ENCODE results near the gene UBA1.

The UBA1 gene

GRCh38 chrX:47181301-47181700 is 12.3 kb upstream of the UBA1 start:
- Histone ChIP-seq H3K9me3 (ENCODE audit: insufficient read depth, low read length, severe bottlenecking) (no peaks in the 10 kb centered on the region), H3K4me3 (ENCODE audit: low read depth in 1 of 2, low read length in 2 of 2) (no peak overlapping the region), H3K36me3 (ENCODE audit: insufficient read depth, low read length) (peaks cover 89% of the 10 kb centered on the region), H4K20me1 (ENCODE audit: insufficient read depth, low read length) (peaks cover 7% of the 10 kb centered on the region; the same call in 1 of the 2 replicates), H3K4me1 (ENCODE audit: insufficient read depth, low read length) (no peaks in the 10 kb centered on the region), H3K27ac (ENCODE audit: low read length) (no peak overlapping the region), H3K27me3 (ENCODE audit: insufficient read depth, low read length, poor library complexity) (no peaks in the 10 kb centered on the region), H2AFZ (ENCODE audit: low read depth, low read length) (no peak overlapping the region), H3K79me2 (ENCODE audit: insufficient read depth, low read length) (no peaks in the 10 kb centered on the region), H3K4me2 (ENCODE audit: insufficient read depth, low read length) (no peak overlapping the region), H3K9ac (ENCODE audit: low read depth, low read length) (no peak overlapping the region)
- TF ChIP-seq EZH2 (IDR thresholded peaks at IDR 0.05; ENCODE audit: borderline replicate concordance, low read depth, low read length, severe bottlenecking) (no peak), CTCF (IDR thresholded peaks at IDR 0.05; ENCODE audit: borderline replicate concordance, extremely low read depth, low read length, poor library complexity, severe bottlenecking) (no peak)
- ATAC-seq (ENCODE audit: insufficient read depth, low read depth), result no peak
- DNase-seq, result no peak

GRCh38 chrX:47182106-47182700 is 11.4 kb upstream of the UBA1 start:
- H3K9me3 ChIP-seq (ENCODE audit: insufficient read depth, low read length, severe bottlenecking), result no peaks in the 10 kb centered on the region
- no peaks in the 10 kb centered on the region for H3K27me3 ChIP-seq (ENCODE audit: insufficient read depth, low read length, poor library complexity)
- H4K20me1 ChIP-seq (ENCODE audit: insufficient read depth, low read length), result 0 out of 2 replicates have a peak, but pooled peaks cover 6% of the 10 kb centered on the region
- DNase-seq (no peak), ATAC-seq (ENCODE audit: insufficient read depth, low read depth) (no peak)
- no peak overlapping the region for H3K4me2 ChIP-seq (ENCODE audit: insufficient read depth, low read length)
- no peak overlapping the region for H2AFZ ChIP-seq (ENCODE audit: low read depth, low read length)
- H3K4me3 ChIP-seq (ENCODE audit: low read depth in 1 of 2, low read length in 2 of 2), result no peak overlapping the region
- no peaks in the 10 kb centered on the region for H3K4me1 ChIP-seq (ENCODE audit: insufficient read depth, low read length)
- peaks cover 85% of the 10 kb centered on the region for H3K36me3 ChIP-seq (ENCODE audit: insufficient read depth, low read length)
- no peak for TF ChIP-seq EZH2 (IDR thresholded peaks at IDR 0.05; ENCODE audit: borderline replicate concordance, low read depth, low read length, severe bottlenecking)
- TF ChIP-seq CTCF (IDR thresholded peaks at IDR 0.05; ENCODE audit: borderline replicate concordance, extremely low read depth, low read length, poor library complexity, severe bottlenecking), result no peak
- H3K27ac ChIP-seq (ENCODE audit: low read length), result no peak overlapping the region
- H3K9ac ChIP-seq (ENCODE audit: low read depth, low read length), result no peak overlapping the region
- no peaks in the 10 kb centered on the region for H3K79me2 ChIP-seq (ENCODE audit: insufficient read depth, low read length)

- H3K27ac ChIP-seq (ENCODE audit: low read length), result no peak overlapping the region
- H3K4me1 ChIP-seq (ENCODE audit: insufficient read depth, low read length), result no peaks in the 10 kb centered on the region
- no peak overlapping the region for H3K4me3 ChIP-seq (ENCODE audit: low read depth in 1 of 2, low read length in 2 of 2)
- H4K20me1 ChIP-seq (ENCODE audit: insufficient read depth, low read length), result 0 out of 2 replicates have a peak, but pooled peaks cover under 1% of the 10 kb centered on the region
- H3K79me2 ChIP-seq (ENCODE audit: insufficient read depth, low read length), result no peaks in the 10 kb centered on the region
- no peak for DNase-seq
- H3K9me3 ChIP-seq (ENCODE audit: insufficient read depth, low read length, severe bottlenecking), result no peaks in the 10 kb centered on the region
- H3K9ac ChIP-seq (ENCODE audit: low read depth, low read length), result no peak overlapping the region
- H3K36me3 ChIP-seq (ENCODE audit: insufficient read depth, low read length), result peaks cover 62% of the 10 kb centered on the region
- H2AFZ ChIP-seq (ENCODE audit: low read depth, low read length), result no peak overlapping the region
- TF ChIP-seq EZH2 (IDR thresholded peaks at IDR 0.05; ENCODE audit: borderline replicate concordance, low read depth, low read length, severe bottlenecking) (no peak), CTCF (IDR thresholded peaks at IDR 0.05; ENCODE audit: borderline replicate concordance, extremely low read depth, low read length, poor library complexity, severe bottlenecking) (no peak)
- H3K4me2 ChIP-seq (ENCODE audit: insufficient read depth, low read length), result no peak overlapping the region
- ATAC-seq (ENCODE audit: insufficient read depth, low read depth), result no peak
- no peaks in the 10 kb centered on the region for H3K27me3 ChIP-seq (ENCODE audit: insufficient read depth, low read length, poor library complexity)
Measured at GRCh38 chrX:47184486-47184885, 9.1 kb upstream of the UBA1 start.

Data from DND-41 (cell line).